HG03521 (cell line): ENCODE data around the gene ANO6.
"Not testable (repeated sequence)": the region's sequence is repeated elsewhere in the genome, so short reads cannot be mapped to it uniquely, and the experiment has no call there.

Experiments
- ATAC-seq: cut with Tn5 transposase; IDR thresholded peaks from one replicate; pipeline ENCODE4 v1.9.1; 2021; ENCODE audit warnings: mild to moderate bottlenecking, moderate library complexity; ENCODE audit not compliant: unreplicated experiment

The ANO6 gene

DNA sequence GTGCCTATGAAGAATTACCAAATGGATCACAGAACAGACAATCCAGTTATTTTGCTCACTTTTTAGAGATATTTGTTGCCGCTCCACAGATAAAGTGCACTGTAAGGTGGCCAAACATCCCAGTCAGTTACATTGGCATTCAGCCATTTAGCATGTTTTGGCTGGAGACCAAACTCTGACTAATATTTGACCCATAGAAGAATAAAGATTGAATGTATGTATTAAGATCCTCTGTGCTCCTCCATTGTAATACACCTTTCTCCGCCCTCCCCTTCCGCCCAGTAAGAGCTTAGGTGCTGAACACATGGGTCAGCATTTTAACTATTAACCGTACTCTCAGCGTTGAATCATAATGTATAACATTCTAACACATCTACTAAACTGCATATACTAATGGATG is 163.4 kb downstream of the ANO6 start:
- ATAC-seq: no peak

DNA sequence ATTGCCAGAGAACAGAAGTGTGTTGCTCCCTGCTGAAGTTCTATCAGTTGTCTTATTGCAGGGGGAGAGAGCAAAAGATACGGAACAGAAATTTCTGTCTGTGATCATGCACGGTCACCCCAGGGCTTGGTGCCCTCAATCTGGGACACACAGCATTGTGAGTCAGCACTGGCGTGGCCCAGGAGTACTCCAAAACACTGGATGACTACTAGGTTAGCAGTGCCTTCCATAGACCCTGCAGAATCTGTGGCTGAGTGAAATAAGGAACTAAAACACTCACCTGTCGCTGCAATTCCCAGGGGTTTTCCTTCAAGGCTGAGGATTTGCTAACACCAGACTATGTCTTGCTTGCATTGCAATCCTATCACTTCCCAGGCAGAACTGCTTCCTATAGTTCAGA is 165.5 kb downstream of the ANO6 start:
- no peak for ATAC-seq

GRCh38 chr12:45388545-45388944 is 172.7 kb downstream of the ANO6 start:
- ATAC-seq: no peak

DNA sequence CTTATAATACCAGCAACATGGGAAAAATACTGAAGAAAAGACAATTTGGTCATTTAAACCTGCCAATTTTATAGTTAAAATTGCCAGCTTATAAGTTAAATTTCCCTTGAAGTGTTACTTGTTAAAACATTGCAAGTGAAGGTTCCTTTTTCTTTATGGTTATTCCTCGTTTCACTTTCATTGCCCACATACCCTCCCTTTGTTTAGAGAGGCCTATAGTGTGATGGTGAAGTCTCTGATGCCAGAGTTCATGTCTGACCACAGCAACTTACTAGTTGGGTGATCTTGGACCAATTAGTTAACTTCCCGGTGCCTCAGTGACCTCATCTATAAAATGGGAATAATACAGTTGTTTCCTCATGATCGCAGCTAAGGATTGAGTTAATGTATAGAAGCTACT is 173.5 kb downstream of the ANO6 start:
- ATAC-seq: no peak

- ATAC-seq: not testable (repeated sequence)
These were observed 181.6 kb downstream of the ANO6 start for GRCh38 chr12:45397499-45397898.

DNA sequence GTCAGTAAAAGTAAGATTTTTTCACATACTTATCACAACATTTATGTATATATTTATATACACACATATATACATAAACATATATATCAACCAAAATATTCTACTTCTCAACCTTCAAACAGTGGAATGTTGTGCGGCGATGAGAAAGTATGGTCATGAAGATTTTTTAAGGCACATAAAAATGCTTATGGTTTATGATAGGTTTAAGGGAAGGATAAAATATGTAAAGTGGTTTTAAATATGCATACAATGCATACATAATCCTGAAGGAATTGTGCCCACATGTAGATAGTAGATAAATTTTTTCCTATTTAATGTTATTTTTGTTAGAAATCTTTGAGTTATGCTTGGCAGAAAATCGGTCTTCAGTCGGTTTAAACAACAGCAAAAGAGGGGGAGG is 182.7 kb downstream of the ANO6 start:
- no peak for ATAC-seq

GRCh38 chr12:45400991-45401390 is 185.1 kb downstream of the ANO6 start:
- ATAC-seq: no peak

DNA sequence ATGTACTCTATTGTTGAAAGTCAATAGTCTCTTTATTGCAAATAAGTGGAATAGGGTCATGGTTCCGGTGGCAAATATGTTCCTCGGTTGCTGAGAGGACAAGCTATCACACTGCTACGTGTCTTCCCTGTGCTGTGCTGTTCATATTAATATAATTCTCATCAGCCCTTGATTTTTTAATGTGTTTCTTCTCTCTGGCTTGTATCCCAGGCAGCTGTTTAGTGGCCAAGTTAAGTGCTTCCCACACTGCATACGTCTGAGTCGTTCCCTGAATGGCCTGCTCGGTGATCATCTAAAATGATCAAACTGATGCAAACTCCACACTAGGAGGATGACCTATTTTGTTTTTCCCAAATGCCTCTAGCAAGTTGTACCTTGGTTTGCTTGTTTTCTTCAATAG is 186.4 kb downstream of the ANO6 start:
- ATAC-seq: no peak

DNA sequence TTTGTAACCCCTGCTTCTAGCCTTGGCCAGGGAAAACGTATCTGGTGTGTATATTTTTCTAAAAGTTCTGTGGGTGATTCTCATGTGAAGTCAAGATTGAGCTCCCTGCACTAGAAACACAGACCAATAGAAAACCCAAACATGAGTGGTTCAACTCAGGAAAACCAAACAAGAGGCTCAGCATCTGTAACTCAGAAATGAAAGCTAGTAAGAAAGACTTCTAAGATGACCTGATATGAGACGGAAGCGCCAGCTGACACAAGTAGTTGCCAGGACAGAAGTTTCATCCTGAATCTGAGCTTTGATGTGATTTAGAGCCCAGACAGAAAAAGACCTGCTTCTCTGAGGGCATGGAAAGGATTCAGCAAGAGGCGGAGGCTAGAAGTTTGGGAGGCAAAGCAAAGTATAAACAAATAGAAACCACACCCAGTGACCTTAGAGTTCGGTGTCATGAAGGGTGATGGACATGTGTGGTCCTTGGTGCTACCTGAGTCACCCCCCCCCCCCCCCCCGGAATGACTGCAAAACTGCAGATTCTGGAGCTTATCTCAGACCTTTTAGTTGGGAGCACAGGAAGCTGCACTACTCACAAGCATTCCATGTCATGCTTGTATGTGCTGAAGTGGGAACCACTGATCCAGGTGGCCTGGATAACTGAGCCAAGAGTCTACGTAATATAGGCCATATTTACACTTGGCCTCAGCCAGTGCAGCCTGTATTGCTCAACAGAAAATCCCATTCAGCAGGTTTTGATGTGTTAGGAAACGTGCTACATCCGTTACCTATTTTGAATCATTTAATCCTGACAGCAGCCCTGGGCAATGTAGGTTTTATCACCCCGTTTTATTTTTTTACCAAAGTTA is 191.3 kb downstream of the ANO6 start:
- no peak for ATAC-seq

DNA sequence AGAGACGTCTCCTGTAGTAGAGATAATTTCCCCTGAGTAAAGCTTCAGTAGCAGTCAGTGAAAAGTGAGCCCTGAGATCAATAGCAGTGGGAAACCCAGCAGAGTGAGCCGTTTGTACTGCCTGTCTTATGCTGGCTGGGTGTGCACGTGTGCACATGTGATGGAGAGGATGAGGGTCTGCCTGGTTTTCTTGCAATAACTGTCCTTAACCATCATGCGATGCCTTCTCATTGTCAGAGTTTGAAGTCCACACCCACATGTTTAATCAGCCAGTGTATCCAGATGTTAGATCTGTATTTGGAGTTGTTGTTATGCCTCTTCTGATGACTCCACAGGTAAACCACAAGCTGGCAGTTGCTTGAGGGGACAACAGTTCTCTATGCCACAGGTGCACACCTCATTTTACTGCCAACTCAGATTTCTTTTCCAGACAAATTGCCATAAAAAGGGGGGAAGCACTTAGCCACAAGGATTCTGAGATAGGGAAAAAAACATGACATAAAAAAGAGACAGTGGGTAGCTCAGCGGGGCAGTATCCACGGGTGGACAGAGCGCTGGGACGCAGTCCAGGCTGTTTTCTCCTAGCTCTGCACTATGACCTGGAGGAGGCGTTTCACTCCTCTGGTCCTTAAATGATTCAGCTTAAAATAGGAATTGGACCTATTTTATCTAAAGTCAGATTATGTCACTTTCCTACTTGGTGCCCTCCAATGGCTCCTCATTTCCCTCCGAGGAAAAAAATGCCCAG is 192.3 kb downstream of the ANO6 start:
- ATAC-seq: no peak

- no peak for ATAC-seq
These were observed 192.8 kb downstream of the ANO6 start for GRCh38 chr12:45408729-45409114.

- ATAC-seq: no peak
These were observed 194.1 kb downstream of the ANO6 start for GRCh38 chr12:45409966-45410365.

- ATAC-seq: no peak
These were observed 195.7 kb downstream of the ANO6 start for GRCh38 chr12:45411626-45412025.

GRCh38 chr12:45415393-45415817 is 199.5 kb downstream of the ANO6 start:
- ATAC-seq: peak; percentile 82

DNA sequence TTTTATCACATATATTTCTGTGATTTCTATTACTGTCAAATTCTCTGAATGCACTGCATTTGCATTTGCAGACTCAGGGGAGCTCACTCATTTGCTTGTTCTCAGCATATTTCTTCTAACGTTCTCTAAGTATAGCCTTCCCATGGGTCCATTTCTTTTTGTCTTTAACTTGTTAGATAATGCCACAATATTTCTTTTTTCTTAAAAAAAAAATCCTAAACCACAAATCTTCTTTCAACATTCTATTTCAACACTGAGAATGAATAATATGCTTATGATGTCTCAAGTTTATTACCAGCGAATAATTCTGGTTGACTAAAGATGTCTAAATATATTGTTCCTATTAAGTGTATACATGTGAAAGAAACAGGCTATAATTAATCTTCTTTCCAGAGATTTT is 200.2 kb downstream of the ANO6 start:
- ATAC-seq: no peak

GRCh38 chr12:45418520-45418919 is 202.6 kb downstream of the ANO6 start:
- no peak for ATAC-seq

DNA sequence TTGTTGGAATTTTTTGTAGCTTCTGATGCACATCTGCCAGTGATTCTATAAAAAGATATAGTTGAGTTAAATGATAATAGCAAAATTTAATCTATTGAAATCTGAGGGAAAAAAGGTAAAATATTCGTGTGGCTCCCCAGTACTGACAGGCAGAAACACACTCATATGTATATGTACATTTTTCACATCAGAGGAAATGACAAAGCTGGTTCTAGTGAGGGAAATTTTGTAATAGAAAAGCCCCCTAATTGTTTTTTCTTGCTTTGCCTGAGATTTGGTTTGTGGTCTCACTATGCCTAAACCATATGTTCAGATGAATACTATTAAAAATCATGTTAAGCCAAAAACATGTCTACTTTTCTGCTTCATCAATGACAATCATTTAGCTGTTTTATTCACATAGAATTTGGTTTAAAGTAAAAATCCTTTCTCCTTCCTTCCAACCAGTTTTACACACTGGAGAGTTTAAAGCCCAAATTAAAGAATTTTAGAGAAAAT is 203.5 kb downstream of the ANO6 start:
- no peak for ATAC-seq

DNA sequence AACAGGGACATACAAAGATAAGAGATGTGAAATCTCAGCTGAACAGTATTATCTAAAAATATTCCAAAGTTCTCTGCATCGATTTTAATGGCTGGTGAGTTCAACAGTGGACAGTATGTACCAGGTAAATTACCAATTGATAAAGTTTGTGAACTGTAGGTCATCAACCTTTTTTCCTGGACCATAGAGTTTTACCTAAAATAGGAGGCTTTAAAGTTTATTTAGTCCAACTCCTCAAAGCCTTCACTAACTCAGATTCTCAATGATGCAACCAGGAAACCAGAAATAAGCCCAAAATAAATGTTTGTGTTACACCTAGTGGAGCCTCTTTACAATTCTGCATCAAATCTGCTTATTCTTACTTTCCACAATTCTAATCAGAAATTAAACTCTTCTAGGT is 205.8 kb downstream of the ANO6 start:
- no peak for ATAC-seq

GRCh38 chr12:45423931-45424330 is 208.0 kb downstream of the ANO6 start:
- ATAC-seq: no peak

DNA sequence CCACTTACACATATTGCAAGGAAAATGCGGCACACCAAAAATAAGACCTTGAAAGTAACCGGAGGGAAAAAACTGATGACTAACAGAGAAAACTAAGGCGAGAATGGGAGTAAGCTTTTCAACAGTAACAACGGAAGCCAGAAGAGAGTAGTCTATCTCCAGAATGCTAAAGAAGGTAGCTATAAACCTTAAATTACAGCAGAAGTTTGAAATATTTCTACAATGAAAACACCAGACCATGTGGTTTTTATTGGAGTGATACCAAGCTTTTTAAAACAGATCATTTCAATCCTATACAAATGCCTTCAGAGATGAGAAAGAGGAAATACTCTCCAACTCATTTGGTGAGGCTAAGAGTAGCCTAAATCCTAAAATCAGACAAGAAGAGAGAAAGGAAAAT is 209.5 kb downstream of the ANO6 start:
- no peak for ATAC-seq

GRCh38 chr12:45426294-45426693 is 210.4 kb downstream of the ANO6 start:
- ATAC-seq: no peak

- no peak for ATAC-seq
These were observed 211.1 kb downstream of the ANO6 start for GRCh38 chr12:45427042-45427441.
